Muscle layer of duodenum (tissue), 2 donors: ENCODE results near the gene BCAP29.

Source experiments
- H3K27ac ChIP-seq: one replicate; pipeline ENCODE4 v1.7.0; 2013; ENCODE audit warnings: mild to moderate bottlenecking, low read length
- H3K27me3 ChIP-seq: one replicate; pipeline ENCODE4 v1.7.0; 2013; ENCODE audit warnings: low read depth, mild to moderate bottlenecking, control low read depth, low read length
- H3K36me3 ChIP-seq, 2 donors: one replicate each; pipeline ENCODE4 v1.7.0; 2013; ENCODE audit warnings: low read length in 2 of 2, control low read depth in 1 of 2, mild to moderate bottlenecking in 1 of 2; ENCODE audit not compliant: insufficient read depth in 2 of 2, control insufficient read depth in 1 of 2
- H3K4me1 ChIP-seq, 2 donors: one replicate each; pipeline ENCODE4 v1.7.0; 2013; ENCODE audit warnings: low read length in 2 of 2, mild to moderate bottlenecking in 2 of 2, control low read depth in 1 of 2, moderate library complexity in 1 of 2; ENCODE audit not compliant: insufficient read depth in 2 of 2, control insufficient read depth in 1 of 2
- H3K4me3 ChIP-seq, 2 donors: one replicate each; pipeline ENCODE4 v1.7.0; 2013; ENCODE audit warnings: low read length in 2 of 2, low read depth in 1 of 2, mild to moderate bottlenecking in 1 of 2
- H3K9me3 ChIP-seq, 2 donors: one replicate each; pipeline ENCODE4 v1.7.0; 2013; ENCODE audit warnings: low read length in 2 of 2, control low read depth in 1 of 2, mild to moderate bottlenecking in 1 of 2; ENCODE audit not compliant: control insufficient read depth in 1 of 2
- donor health status: healthy.

The BCAP29 gene

DNA sequence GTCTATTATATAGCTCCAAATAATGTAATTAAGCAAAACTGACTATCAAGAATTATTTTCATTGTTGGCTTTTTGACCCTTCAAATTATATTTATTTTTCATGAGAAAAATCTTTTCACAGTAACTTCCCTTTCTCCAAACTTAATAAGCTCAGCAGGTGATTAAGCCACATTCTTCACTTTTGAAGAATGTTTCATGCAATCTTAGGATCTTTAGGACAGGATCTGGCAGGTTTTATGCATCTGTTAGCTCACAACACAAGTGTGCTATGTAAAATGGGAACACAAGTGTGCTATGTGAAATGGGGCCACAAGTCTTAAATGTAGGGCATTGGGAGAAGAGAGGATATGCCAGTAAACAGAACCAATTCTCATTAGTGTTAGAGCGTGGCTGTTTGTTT is 26.3 kb downstream of the BCAP29 start:
- peaks cover 0 to 5% of the 10 kb centered on the region in 2 donors for H3K4me1 ChIP-seq
- H3K9me3 ChIP-seq: no peaks in the 10 kb centered on the region
- H3K4me3 ChIP-seq: no peak overlapping the region
- peaks cover 0 to 11% of the 10 kb centered on the region in 2 donors for H3K36me3 ChIP-seq
- H3K27ac ChIP-seq: no peak overlapping the region
- no peaks in the 10 kb centered on the region for H3K27me3 ChIP-seq

- H3K27me3 ChIP-seq: no peaks in the 10 kb centered on the region
- H3K27ac ChIP-seq: no peak overlapping the region
- H3K36me3 ChIP-seq: peaks cover 7 to 18% of the 10 kb centered on the region in 2 donors
- H3K4me3 ChIP-seq: no peak overlapping the region
- peaks cover 0 to 5% of the 10 kb centered on the region in 2 donors for H3K4me1 ChIP-seq
- H3K9me3 ChIP-seq: no peaks in the 10 kb centered on the region
Measured at GRCh38 chr7:107609811-107610261, 29.8 kb downstream of the BCAP29 start.

- Histone ChIP-seq H3K27me3 (no peaks in the 10 kb centered on the region), H3K4me1 (peaks cover 0 to 5% of the 10 kb centered on the region in 2 donors), H3K9me3 (no peaks in the 10 kb centered on the region), H3K27ac (no peak overlapping the region), H3K4me3 (no peak overlapping the region), H3K36me3 (peaks cover 7 to 19% of the 10 kb centered on the region in 2 donors)
Measured at GRCh38 chr7:107610323-107610722, 30.3 kb downstream of the BCAP29 start.

- Histone ChIP-seq H3K9me3 (no peaks in the 10 kb centered on the region), H3K36me3 (peaks cover 13 to 33% of the 10 kb centered on the region in 2 donors), H3K27me3 (no peaks in the 10 kb centered on the region), H3K4me3 (no peak overlapping the region), H3K27ac (no peak overlapping the region), H3K4me1 (peaks cover 0 to 5% of the 10 kb centered on the region in 2 donors)
Measured at GRCh38 chr7:107613439-107613838, 33.4 kb downstream of the BCAP29 start.

DNA sequence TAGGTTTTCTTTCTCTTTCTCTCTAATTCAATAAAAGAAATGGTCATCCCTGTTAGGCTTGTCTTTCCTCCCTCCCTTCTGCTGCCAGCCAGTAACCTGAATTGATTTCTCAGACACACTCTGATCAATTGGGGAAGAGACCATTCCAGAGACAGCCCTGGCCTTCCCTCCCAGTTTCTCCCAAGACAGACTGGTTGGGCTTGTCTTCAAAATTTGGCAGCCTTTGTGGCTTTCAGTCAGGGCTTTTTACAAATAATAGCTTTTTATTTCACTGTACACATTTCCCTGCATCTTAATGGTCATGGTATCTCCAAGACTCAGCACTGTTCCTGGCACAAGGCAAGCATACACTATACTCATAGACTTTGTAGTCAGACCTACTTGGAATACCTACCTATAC is 33.9 kb downstream of the BCAP29 start:
- peaks cover 0 to 5% of the 10 kb centered on the region in 2 donors for H3K4me1 ChIP-seq
- H3K4me3 ChIP-seq: no peak overlapping the region
- H3K27ac ChIP-seq: no peak overlapping the region
- H3K27me3 ChIP-seq: no peaks in the 10 kb centered on the region
- peaks cover 13 to 33% of the 10 kb centered on the region in 2 donors for H3K36me3 ChIP-seq
- H3K9me3 ChIP-seq: no peaks in the 10 kb centered on the region

GRCh38 chr7:107614425-107614824 is 34.4 kb downstream of the BCAP29 start:
- H3K4me3 ChIP-seq: no peak overlapping the region
- H3K36me3 ChIP-seq: peaks cover 13 to 33% of the 10 kb centered on the region in 2 donors
- H3K27ac ChIP-seq: no peak overlapping the region
- no peaks in the 10 kb centered on the region for H3K9me3 ChIP-seq
- peaks cover 0 to 5% of the 10 kb centered on the region in 2 donors for H3K4me1 ChIP-seq
- no peaks in the 10 kb centered on the region for H3K27me3 ChIP-seq

GRCh38 chr7:107615910-107616680 is 36.0 kb downstream of the BCAP29 start:
- no peak overlapping the region for H3K27ac ChIP-seq
- H3K36me3 ChIP-seq: peaks cover 13 to 40% of the 10 kb centered on the region in 2 donors
- no peak overlapping the region for H3K4me3 ChIP-seq
- no peaks in the 10 kb centered on the region for H3K4me1 ChIP-seq
- H3K27me3 ChIP-seq: no peaks in the 10 kb centered on the region
- no peaks in the 10 kb centered on the region for H3K9me3 ChIP-seq

GRCh38 chr7:107622429-107622828 is 42.4 kb downstream of the BCAP29 start:
- H3K4me1 ChIP-seq: peaks cover 0 to 10% of the 10 kb centered on the region in 2 donors
- H3K27ac ChIP-seq: no peak overlapping the region
- no peaks in the 10 kb centered on the region for H3K9me3 ChIP-seq
- H3K27me3 ChIP-seq: no peaks in the 10 kb centered on the region
- peaks cover 0 to 27% of the 10 kb centered on the region in 2 donors for H3K36me3 ChIP-seq
- no peak overlapping the region for H3K4me3 ChIP-seq

GRCh38 chr7:107622894-107623293 is 42.8 kb downstream of the BCAP29 start:
- Histone ChIP-seq H3K4me1 (peaks cover 0 to 10% of the 10 kb centered on the region in 2 donors), H3K36me3 (peaks cover 0 to 27% of the 10 kb centered on the region in 2 donors), H3K27me3 (no peaks in the 10 kb centered on the region), H3K27ac (no peak overlapping the region), H3K9me3 (no peaks in the 10 kb centered on the region), H3K4me3 (no peak overlapping the region)

DNA sequence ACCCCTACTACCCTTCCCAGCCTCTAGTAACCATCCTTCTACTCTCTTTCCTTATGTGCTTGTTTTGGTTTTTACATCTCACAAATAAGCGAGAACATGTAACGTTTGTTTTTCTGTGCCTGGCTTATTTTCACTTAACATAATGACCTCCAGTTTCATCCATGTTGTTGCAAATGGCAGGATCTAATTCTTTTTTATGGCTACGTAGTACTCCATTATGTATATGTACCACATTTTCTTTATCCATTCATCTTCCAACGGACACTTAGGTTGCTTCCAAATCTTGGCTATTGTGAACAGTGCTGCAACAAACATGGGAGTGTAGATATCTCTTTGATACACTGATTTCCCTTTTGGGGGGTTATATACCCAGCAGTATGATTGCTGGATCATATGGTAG is 47.0 kb downstream of the BCAP29 start:
- no peaks in the 10 kb centered on the region for H3K27me3 ChIP-seq
- H3K27ac ChIP-seq: no peak overlapping the region
- H3K4me3 ChIP-seq: no peak overlapping the region
- H3K4me1 ChIP-seq: peaks cover 0 to 10% of the 10 kb centered on the region in 2 donors
- H3K9me3 ChIP-seq: no peaks in the 10 kb centered on the region
- H3K36me3 ChIP-seq: peaks cover 0 to 11% of the 10 kb centered on the region in 2 donors

DNA sequence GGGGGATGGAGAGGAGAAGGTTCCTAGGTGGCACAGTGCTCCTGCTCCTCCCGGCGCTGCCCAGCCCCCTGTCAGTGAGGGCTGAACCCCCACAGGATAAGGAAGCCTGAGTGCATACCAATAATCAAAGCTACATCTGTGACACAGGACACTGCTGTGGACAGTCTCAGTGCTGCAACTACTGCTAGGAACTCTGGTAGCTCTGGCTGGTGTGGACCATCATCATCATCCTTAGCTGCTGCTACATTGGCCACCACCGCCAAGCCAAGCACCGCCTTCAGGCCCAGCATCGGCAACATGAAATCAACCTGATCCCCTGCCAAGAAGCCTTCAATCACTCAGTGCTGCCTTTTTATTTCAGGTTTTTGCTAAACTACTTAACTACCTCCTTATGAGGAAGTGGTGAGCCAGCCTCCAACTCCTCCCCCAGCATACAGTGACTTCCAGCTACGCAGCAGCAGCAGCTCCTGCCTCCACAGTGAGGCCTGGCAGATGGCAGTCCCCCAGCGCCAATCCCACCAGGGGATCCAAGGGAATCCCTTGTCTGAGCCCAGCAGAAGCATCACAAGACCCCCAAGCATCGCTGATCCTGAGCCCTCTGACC is 48.5 kb downstream of the BCAP29 start:
- Histone ChIP-seq H3K4me1 (no peaks in the 10 kb centered on the region), H3K4me3 (no peak overlapping the region), H3K27ac (no peak overlapping the region), H3K27me3 (no peaks in the 10 kb centered on the region), H3K36me3 (no peaks in the 10 kb centered on the region), H3K9me3 (no peaks in the 10 kb centered on the region)
